GM10248 (cell line): ENCODE results near the gene NUDT14.

Experiments
- CTCF ChIA-PET: fragments of 300-600 bp; sonication (Branson Sonifier 250); formaldehyde crosslinking; extraction: SDS; loops from one replicate; lab custom pipeline; 2021; ENCODE audit warnings: antibody characterized with exemption; lab: Yijun Ruan, JAX
- POLR2A ChIA-PET: fragments of 350-650 bp; sonication (Branson Sonifier 250); formaldehyde crosslinking; extraction: SDS; loops from one replicate; lab custom pipeline; 2020; ENCODE audit warnings: antibody characterized with exemption; lab: Yijun Ruan, JAX
- DNase-seq: peaks from one replicate; pipeline ENCODE4 v3.0.0; 2012; ENCODE audit errors: extremely low spot score
- TF ChIP-seq, protein P1 (sequence below): IDR thresholded peaks from 2 replicates; pipeline ENCODE4 v1.5.1; 2012; ENCODE audit warnings: mild to moderate bottlenecking, low read depth; ENCODE audit errors: extremely low read depth, missing control alignments, control extremely low read depth

The NUDT14 gene

DNA sequence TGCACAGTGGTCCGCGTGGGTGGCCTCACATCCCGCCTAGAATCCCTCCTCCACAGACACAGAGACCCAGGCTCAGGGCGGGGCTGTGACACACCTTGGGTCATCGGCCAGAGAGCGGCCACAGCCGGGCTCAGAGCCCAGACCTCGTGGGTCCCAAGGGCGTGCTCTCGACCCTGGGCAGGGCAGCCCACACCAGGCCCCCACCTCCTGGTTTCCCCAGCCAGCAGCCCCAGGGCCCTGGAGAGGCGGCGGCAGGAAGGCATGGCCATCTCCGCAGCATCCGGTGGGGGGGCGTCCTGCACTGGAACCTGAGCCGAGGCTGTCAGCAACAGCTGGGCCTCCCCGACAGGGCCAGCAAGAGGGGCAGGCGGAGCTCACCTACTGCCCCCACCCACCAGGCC is 27.8 kb downstream of the NUDT14 start:
- DNase-seq = no peak
- ChIA-PET CTCF (interaction anchor here (2.2 kb wide), 1 partner anchor 11 kb away, joined by 5 read pairs; no protein-coding TSS in a partner anchor), POLR2A (no interaction called here)
- TF ChIP-seq, protein P1, sequence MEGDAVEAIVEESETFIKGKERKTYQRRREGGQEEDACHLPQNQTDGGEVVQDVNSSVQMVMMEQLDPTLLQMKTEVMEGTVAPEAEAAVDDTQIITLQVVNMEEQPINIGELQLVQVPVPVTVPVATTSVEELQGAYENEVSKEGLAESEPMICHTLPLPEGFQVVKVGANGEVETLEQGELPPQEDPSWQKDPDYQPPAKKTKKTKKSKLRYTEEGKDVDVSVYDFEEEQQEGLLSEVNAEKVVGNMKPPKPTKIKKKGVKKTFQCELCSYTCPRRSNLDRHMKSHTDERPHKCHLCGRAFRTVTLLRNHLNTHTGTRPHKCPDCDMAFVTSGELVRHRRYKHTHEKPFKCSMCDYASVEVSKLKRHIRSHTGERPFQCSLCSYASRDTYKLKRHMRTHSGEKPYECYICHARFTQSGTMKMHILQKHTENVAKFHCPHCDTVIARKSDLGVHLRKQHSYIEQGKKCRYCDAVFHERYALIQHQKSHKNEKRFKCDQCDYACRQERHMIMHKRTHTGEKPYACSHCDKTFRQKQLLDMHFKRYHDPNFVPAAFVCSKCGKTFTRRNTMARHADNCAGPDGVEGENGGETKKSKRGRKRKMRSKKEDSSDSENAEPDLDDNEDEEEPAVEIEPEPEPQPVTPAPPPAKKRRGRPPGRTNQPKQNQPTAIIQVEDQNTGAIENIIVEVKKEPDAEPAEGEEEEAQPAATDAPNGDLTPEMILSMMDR = no peak

DNA sequence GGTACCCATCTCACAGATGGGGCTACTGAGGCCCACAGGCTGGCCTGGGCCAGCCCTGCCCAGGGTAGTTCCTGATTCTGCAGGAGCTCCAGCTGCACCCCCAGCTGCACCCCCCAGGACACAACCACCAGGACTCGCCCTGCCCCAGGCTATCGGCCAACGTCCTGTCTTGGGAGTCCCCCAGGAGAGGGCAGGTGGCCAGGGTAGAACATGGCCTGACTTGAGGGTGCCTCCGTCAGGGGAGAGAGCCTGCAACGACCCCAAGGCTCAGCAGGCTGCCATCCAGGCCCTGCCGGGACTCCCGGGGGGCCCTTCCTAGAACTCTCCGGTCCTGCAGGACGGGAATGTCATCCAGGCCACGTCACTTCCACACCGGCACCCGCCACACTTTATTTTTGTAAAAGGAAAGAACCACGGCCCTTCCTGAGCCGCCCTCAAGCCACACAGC is 28.3 kb downstream of the NUDT14 start:
- DNase-seq = no peak
- POLR2A ChIA-PET = no interaction called here
- CTCF ChIA-PET = no interaction called here
- TF ChIP-seq, protein P1 = no peak

DNA sequence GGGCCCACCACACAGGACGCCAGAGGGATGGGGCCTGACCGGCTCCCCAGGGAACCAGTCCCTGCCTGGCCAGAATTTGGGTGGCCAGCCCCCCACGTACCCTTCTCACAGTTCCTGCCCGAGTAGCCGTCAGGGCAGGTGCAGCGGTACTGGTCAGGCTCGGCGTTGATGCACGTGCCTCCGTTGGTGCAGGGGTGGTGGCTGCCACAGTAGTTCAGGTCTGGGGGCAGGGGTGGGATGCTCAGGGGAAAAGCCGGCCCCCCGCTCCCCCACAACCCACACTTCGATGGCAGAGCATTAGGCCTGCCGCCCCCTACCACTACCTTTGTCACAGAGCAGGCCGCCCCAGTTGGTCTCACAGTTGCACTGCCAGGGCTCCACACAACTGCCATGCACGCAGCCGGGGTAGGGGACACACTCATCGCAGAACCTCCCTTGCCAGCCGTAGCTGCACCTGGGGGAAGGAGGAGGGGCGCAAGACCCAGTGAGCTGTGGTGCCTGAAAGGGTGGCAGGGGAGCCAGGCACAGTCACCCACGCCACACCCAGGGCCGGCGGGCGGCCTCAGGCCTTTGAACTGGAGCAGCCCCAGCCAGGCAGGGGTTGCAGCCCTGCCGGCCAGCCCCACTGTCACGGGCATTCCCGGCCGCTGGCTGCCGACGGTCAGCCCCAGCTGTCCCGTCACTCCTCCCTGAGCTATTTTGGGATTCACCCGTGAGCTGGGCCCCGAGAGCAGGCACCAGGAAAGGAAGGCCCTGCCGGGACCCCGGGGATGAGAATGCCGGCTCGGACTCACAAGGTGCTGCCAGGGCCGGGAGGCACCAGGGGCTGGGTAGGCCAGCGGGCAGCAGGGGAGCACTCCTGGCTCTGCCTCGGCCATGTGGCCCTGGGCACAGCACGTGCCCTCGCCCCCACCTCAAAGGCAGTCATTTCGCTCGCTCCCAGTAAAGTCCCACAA is 29.0 kb downstream of the NUDT14 start:
- TF ChIP-seq, protein P1 = no peak
- POLR2A ChIA-PET = no interaction called here
- CTCF ChIA-PET = no interaction called here
- no peak for DNase-seq

DNA sequence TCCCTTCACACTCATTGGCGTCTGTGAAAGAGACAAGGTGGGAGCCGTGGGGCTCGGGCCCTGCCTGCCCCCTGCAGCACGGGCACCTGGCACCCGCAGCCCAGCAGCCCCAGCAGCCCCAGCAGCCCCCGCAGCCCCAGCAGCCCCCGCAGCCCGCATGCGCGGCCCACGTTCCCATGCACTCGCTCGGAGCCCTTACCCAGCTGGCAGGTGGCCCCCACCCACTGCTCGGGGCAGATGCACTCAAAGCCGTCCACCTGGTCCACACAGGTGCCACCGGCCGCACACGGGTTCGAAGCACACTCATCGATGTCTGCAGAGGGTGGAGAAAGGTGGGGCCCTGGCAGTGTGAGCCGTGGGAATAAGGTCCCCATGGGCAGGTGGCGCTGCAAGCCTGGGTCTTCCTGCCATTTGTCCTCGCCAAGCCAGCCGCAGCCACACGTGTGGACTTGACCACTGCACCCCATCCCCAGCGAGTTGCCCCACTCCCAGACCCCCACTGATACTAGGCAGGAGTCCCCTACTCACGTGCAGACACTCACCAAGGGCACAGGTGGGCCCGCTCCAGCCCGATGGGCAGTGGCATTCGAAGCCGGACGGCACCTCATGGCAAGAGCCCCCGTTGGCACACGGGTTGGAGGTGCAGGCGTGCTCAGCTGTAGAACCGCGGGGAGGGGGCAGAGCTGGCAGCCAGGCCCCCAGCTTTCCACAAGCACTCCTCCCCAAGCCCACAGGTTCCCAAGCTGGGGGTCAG is 29.9 kb downstream of the NUDT14 start:
- no peak for DNase-seq
- ChIA-PET POLR2A (no interaction called here), CTCF (no interaction called here)
- TF ChIP-seq, protein P1 = no peak

DNA sequence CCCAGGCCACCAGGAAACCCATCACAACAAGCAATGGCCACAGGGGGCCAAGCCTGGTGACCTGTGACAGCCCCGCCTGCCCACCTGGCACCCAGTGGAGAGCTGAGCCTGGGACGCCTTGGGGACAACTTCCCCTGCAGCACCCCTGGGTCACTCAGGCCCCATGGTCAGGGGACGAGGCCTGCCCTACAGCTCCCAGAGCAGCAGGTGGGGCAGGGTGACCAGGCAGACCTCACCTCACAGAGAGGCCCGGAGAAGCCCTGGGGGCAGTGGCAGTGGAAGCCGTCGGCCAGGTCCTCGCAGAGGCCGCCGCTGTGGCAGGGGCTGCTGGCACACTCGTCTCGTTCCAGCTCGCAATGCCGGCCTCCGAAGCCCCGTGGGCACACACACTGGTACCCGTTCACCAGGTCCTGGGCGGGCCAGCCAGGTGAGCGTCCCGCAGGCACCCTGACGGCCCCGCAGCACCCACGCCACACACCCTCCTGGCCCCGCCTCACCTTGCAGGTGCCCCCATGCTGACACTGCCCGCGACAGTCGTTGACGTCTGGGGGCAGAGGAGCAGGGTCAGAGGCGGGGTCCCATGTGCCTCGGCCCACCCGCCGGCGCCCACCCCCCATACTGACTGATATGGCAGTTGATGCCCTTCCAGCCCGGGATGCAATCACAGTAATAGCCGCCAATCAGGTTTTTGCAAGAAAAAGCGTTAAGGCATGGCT is 30.6 kb downstream of the NUDT14 start:
- CTCF ChIA-PET = no interaction called here
- POLR2A ChIA-PET = no interaction called here
- DNase-seq = no peak
- TF ChIP-seq, protein P1 = no peak

DNA sequence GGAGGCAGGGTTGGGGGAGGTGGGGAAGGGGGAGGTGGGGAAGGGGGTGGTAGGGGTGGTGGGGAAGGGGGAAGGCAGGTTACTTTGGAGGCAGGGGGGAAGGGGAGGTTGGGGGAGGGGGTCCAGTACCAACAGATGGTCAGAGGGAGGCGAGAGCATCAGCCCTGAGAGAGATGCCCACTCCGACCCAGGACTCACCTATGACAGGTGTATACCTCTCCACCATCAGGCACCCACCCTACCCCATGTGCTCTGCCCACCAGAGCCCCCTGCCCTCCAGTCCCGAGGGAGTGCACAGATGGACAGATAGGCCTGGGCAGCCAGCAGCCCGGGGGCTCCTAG is 31.1 kb downstream of the NUDT14 start:
- CTCF ChIA-PET = no interaction called here
- no peak for DNase-seq
- POLR2A ChIA-PET = no interaction called here
- TF ChIP-seq, protein P1 = no peak
